HEK293 (cell line): ENCODE results near the gene PXMP2.

Experiments used
- CTCF ChIA-PET: fragments of 350-600 bp; formaldehyde crosslinking; extraction: SDS; loops from one replicate; lab custom pipeline; 2021; ENCODE audit warnings: antibody characterized with exemption; lab: Yijun Ruan, JAX
- POLR2A ChIA-PET: fragments of 300-600 bp; formaldehyde crosslinking; extraction: SDS; loops from one replicate; lab custom pipeline; 2020; ENCODE audit warnings: antibody characterized with exemption, inconsistent platforms; lab: Yijun Ruan, JAX
- H3K27ac ChIP-seq: fragments of 200-500 bp; sonication (Bioruptor generic); 2 replicates; pipeline ENCODE4 v1.5.1; 2014; ENCODE audit warnings: low read depth, low read length, control low read depth, inconsistent platforms; ENCODE audit errors: extremely low read depth
- H3K36me3 ChIP-seq, 2 experiments: fragments of 200-500 bp in 1 of 2; sonication (Bioruptor generic) in 1 of 2; 1 replicate in 1 of 2; 2 replicates in 1 of 2; pipeline ENCODE4 v1.5.1; 2014 to 2017; ENCODE audit warnings: inconsistent platforms in 2 of 2, low read length in 2 of 2; ENCODE audit not compliant: control insufficient read depth in 2 of 2, insufficient read depth in 1 of 2
- H3K4me1 ChIP-seq: fragments of 200-500 bp; sonication (Bioruptor generic); 2 replicates; pipeline ENCODE4 v1.5.1; 2014; ENCODE audit warnings: mild to moderate bottlenecking, low read length, inconsistent platforms; ENCODE audit not compliant: control insufficient read depth, insufficient read depth
- H3K4me3 ChIP-seq: 2 replicates; pipeline ENCODE4 v1.5.1; 2011; ENCODE audit warnings: low read depth, mild to moderate bottlenecking, control low read depth, low read length, moderate library complexity
- H3K9me3 ChIP-seq: fragments of 200-500 bp; sonication (Bioruptor generic); 2 replicates; pipeline ENCODE4 v1.5.1; 2014; ENCODE audit warnings: low read depth, low read length, inconsistent platforms; ENCODE audit not compliant: control insufficient read depth, insufficient read depth
- EGR2 ChIP-seq: fragments of 450-650 bp; formaldehyde crosslinking; IDR thresholded peaks from 2 replicates; pipeline ENCODE4 v1.5.1; 2016; ENCODE audit warnings: low read depth, missing biosample characterization, missing genetic modification characterization
- KLF1 ChIP-seq: fragments of 450-650 bp; formaldehyde crosslinking; IDR thresholded peaks from 2 replicates; pipeline ENCODE4 v1.5.1; 2016; ENCODE audit warnings: missing biosample characterization, missing genetic modification characterization
- REPIN1 ChIP-seq: fragments of 450-650 bp; formaldehyde crosslinking; IDR thresholded peaks from 2 replicates; pipeline ENCODE4 v1.5.1; 2017; ENCODE audit warnings: missing biosample characterization, missing genetic modification characterization, low read depth
- SP2 ChIP-seq: fragments of 450-650 bp; formaldehyde crosslinking; IDR thresholded peaks from 2 replicates; pipeline ENCODE4 v1.5.1; 2016; ENCODE audit warnings: missing biosample characterization, missing genetic modification characterization
- SP7 ChIP-seq: fragments of 450-650 bp; formaldehyde crosslinking; IDR thresholded peaks from 2 replicates; pipeline ENCODE4 v1.5.1; 2016; ENCODE audit warnings: missing biosample characterization, missing genetic modification characterization
- ZBTB17 ChIP-seq: fragments of 450-650 bp; formaldehyde crosslinking; IDR thresholded peaks from 2 replicates; pipeline ENCODE4 v1.5.1; 2016; ENCODE audit warnings: missing biosample characterization, missing genetic modification characterization
- ZBTB48 ChIP-seq: fragments of 450-650 bp; formaldehyde crosslinking; IDR thresholded peaks from 2 replicates; pipeline ENCODE4 v1.5.1; 2016; ENCODE audit warnings: missing biosample characterization, missing genetic modification characterization
- ZNF274 ChIP-seq, 2 experiments: fragments of 200-500 bp in 1 of 2; fragments of 450-650 bp in 1 of 2; sonication (Bioruptor generic) in 1 of 2; formaldehyde crosslinking in 1 of 2; IDR thresholded peaks; 2 replicates each; pipeline versions ENCODE4 v1.5.1 to v1.6.1; 2014 to 2016; ENCODE audit warnings: borderline replicate concordance in 1 of 2, inconsistent platforms in 1 of 2, low read length in 1 of 2, missing biosample characterization in 1 of 2, missing genetic modification characterization in 1 of 2
- ZNF394 ChIP-seq: fragments of 450-650 bp; formaldehyde crosslinking; IDR thresholded peaks from 2 replicates; pipeline ENCODE4 v1.5.1; 2016; ENCODE audit warnings: missing biosample characterization, missing genetic modification characterization, mild to moderate bottlenecking, moderate library complexity, borderline replicate concordance
- TF ChIP-seq, protein P1 (sequence below): fragments of 450-650 bp; formaldehyde crosslinking; conservative IDR thresholded peaks from 2 replicates; pipeline ENCODE4 v1.5.1; 2016; ENCODE audit warnings: low read depth, missing biosample characterization, missing genetic modification characterization
- TF ChIP-seq, protein P2 (sequence below): fragments of 450-650 bp; formaldehyde crosslinking; IDR thresholded peaks from 2 replicates; pipeline ENCODE4 v1.5.1; 2016; ENCODE audit warnings: missing biosample characterization, missing genetic modification characterization
- TF ChIP-seq, protein P3 (sequence below): fragments of 450-650 bp; formaldehyde crosslinking; IDR thresholded peaks from 2 replicates; pipeline ENCODE4 v1.5.1; 2016; ENCODE audit warnings: missing biosample characterization, missing genetic modification characterization

PXMP2 gene

DNA sequence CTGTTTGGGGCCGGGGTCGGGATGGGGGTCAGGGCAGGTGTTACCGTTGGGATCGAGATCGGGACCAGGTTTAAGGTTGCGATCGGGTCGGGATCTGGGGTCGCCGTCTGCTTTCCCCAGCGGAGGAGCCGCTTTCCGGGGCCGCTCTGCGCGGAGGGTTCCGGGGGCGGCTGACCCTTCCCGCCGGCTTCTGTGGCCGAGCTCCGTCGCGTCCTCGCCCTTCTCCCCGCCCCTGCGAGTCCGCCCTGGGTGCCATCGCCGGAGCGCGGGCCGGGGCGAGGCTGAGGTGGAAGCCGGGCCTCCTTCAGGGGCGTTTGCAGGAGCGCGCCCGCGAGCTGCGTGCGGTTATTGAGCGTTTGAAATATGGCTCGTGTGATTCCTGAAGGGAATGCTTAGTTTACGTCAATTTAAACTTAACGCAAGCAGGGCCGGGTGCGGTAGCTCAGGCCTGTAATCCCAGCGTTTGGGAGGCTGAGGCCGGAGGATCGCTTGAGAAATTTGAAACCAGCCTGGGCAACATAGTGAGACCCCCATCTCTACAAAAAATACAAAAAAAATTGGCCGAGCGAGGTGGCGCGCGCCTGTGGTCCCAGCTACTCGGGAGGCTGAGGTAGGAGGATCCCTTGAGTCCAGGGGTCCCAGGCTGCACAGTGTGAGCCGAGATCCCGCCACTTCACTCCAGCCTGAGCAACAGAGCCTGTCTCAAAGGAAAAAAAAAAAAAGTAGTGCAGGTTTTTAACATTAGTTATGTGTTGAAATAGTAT, 23.9 kb downstream of the PXMP2 start (continued):
- TF ChIP-seq REPIN1 (tag by site-specific recombination) = peak; percentile 20; the same call in 1 of the 2 replicates
- peak; percentile 52 for TF ChIP-seq KLF1 (tag by site-specific recombination)
- TF ChIP-seq ZBTB48 (tag by site-specific recombination) = peak; percentile 64
- TF ChIP-seq EGR2 (tag by site-specific recombination) = 0 out of 2 replicates have a peak, but pooled peaks have one; percentile 15
- peak; percentile 71 for TF ChIP-seq SP2 (tag by site-specific recombination)
- TF ChIP-seq, protein P1, sequence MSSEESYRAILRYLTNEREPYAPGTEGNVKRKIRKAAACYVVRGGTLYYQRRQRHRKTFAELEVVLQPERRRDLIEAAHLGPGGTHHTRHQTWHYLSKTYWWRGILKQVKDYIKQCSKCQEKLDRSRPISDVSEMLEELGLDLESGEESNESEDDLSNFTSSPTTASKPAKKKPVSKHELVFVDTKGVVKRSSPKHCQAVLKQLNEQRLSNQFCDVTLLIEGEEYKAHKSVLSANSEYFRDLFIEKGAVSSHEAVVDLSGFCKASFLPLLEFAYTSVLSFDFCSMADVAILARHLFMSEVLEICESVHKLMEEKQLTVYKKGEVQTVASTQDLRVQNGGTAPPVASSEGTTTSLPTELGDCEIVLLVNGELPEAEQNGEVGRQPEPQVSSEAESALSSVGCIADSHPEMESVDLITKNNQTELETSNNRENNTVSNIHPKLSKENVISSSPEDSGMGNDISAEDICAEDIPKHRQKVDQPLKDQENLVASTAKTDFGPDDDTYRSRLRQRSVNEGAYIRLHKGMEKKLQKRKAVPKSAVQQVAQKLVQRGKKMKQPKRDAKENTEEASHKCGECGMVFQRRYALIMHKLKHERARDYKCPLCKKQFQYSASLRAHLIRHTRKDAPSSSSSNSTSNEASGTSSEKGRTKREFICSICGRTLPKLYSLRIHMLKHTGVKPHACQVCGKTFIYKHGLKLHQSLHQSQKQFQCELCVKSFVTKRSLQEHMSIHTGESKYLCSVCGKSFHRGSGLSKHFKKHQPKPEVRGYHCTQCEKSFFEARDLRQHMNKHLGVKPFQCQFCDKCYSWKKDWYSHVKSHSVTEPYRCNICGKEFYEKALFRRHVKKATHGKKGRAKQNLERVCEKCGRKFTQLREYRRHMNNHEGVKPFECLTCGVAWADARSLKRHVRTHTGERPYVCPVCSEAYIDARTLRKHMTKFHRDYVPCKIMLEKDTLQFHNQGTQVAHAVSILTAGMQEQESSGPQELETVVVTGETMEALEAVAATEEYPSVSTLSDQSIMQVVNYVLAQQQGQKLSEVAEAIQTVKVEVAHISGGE = peak; percentile 15; the same call in 1 of the 2 replicates
- no peak for TF ChIP-seq ZNF394 (tag by site-specific recombination)
- TF ChIP-seq, protein P2, sequence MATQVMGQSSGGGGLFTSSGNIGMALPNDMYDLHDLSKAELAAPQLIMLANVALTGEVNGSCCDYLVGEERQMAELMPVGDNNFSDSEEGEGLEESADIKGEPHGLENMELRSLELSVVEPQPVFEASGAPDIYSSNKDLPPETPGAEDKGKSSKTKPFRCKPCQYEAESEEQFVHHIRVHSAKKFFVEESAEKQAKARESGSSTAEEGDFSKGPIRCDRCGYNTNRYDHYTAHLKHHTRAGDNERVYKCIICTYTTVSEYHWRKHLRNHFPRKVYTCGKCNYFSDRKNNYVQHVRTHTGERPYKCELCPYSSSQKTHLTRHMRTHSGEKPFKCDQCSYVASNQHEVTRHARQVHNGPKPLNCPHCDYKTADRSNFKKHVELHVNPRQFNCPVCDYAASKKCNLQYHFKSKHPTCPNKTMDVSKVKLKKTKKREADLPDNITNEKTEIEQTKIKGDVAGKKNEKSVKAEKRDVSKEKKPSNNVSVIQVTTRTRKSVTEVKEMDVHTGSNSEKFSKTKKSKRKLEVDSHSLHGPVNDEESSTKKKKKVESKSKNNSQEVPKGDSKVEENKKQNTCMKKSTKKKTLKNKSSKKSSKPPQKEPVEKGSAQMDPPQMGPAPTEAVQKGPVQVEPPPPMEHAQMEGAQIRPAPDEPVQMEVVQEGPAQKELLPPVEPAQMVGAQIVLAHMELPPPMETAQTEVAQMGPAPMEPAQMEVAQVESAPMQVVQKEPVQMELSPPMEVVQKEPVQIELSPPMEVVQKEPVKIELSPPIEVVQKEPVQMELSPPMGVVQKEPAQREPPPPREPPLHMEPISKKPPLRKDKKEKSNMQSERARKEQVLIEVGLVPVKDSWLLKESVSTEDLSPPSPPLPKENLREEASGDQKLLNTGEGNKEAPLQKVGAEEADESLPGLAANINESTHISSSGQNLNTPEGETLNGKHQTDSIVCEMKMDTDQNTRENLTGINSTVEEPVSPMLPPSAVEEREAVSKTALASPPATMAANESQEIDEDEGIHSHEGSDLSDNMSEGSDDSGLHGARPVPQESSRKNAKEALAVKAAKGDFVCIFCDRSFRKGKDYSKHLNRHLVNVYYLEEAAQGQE = 0 out of 2 replicates have a peak, but pooled peaks have one; percentile 24
- TF ChIP-seq SP7 (tag by site-specific recombination) = no peak
- no peak for TF ChIP-seq ZNF274 (IDR thresholded peaks at IDR 0.05; ENCODE audit: low read length)
- no peak for TF ChIP-seq ZNF274 (tag by site-specific recombination; IDR thresholded peaks at IDR 0.05; ENCODE audit: borderline replicate concordance)

DNA sequence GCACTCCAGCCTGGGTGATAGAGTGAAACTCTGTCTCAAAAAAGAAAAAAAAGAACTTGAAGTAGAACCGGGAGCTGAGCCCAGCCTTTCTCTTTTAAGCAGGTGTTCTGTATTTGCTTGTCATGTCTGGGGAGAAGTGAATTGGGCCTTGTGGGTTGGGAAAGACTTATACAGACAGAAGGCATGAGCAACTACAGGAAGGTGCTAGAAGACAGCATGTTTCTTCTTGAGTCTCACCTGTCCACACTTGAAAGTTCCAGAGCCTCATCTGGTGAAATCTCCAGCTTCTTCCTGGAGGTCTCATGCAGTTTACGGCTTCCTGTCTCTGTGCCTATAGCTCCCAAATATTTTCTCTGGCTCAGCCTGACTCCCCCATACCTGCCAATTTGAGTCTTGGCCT, 25.7 kb downstream of the PXMP2 start:
- Histone ChIP-seq H3K27ac (no peak overlapping the region), H3K36me3 (peaks cover 6 to 49% of the 10 kb centered on the region in 2 experiments; a peak in 2 of 3 replicates), H3K4me1 (no peaks in the 10 kb centered on the region)
- POLR2A ChIA-PET = no interaction called here
- peak; percentile 64 for TF ChIP-seq ZBTB17 (tag by site-specific recombination)
- TF ChIP-seq, protein P3, sequence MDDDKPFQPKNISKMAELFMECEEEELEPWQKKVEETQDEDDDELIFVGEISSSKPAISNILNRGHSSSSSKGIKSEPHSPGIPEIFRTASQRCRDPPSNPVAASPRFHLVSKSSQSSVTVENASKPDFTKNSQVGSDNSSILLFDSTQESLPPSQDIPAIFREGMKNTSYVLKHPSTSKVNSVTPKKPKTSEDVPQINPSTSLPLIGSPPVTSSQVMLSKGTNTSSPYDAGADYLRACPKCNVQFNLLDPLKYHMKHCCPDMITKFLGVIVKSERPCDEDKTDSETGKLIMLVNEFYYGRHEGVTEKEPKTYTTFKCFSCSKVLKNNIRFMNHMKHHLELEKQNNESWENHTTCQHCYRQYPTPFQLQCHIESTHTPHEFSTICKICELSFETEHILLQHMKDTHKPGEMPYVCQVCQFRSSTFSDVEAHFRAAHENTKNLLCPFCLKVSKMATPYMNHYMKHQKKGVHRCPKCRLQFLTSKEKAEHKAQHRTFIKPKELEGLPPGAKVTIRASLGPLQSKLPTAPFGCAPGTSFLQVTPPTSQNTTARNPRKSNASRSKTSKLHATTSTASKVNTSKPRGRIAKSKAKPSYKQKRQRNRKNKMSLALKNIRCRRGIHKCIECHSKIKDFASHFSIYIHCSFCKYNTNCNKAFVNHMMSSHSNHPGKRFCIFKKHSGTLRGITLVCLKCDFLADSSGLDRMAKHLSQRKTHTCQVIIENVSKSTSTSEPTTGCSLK (tag by site-specific recombination) = no peak
- TF ChIP-seq, all 188 proteins: peak for 1
- no peaks in the 10 kb centered on the region for H3K9me3 ChIP-seq
- no peak overlapping the region for H3K4me3 ChIP-seq
- CTCF ChIA-PET = interaction anchor here (0.7 kb wide), 1 partner anchor 1536 kb away, joined by 3 read pairs; no protein-coding TSS in a partner anchor
